Measurements from ENCODE around the gene RFX3.
A peak's percentile ranks its signal among the peaks of the same experiment; 100 is the strongest.

RFX3 gene

DNA sequence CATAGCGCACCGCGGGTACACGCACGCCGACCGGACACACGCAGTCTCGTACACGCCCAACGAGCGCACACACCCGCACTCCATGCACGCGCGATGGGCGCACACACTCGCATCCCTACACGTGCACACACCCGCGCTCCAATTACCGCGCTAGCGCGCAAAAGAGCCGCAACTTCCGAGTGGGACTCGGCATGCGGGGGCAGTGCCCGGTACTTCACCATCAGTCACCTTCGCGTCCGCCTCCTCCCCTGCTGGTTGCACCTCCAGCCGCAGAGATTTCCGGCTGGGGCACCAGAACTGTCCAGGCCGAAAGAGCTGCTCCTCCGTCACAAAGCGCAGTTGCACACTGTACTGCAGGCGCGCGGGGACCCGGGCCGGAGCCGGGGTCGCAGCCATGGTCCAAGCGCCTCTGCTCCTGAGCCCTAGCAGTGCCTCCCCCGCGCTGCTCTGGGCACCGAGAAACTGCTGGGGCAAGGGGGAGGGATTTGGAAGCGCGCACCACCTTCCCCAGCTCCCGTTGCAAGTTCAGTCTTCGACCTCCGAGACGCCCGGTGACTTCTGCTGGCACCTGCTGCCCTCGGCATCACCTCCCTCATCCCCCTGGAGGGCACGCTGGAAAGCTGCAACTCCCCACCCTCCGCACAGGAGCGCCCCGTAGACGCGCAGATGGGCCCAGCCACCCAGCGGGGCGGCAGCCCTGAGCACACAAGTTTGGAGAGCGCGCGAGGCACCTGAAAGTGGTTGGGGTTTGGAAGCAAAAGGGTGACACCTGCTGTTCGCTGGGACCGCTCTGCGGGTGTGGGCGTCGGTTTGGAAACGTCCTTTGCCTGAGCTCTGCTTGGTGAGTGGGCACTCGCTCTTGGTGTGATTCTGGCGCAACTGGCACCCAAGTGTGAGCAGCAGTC lies 344.5 kb downstream of the RFX3 start:
- Histone ChIP-seq H4K20me1 (ENCODE audit: insufficient read depth, low read length) (no peaks in the 10 kb centered on the region), H3K27me3 (replicated peaks; ENCODE audit: insufficient read depth, low read length) (no peaks in the 10 kb centered on the region), H3K4me3 (ENCODE audit: low read length) (peak overlapping the region; percentile 60), H2AFZ (ENCODE audit: low read length) (peak overlapping the region; percentile 74), H3F3A (ENCODE audit: insufficient read depth, low read length) (no peaks in the 10 kb centered on the region), H3K27ac (ENCODE audit: low read length) (no peak overlapping the region), H3K9ac (ENCODE audit: low read length) (no peak overlapping the region), H3K4me2 (ENCODE audit: low read depth, low read length) (peak overlapping the region; percentile 85), H3K36me3 (replicated peaks; ENCODE audit: insufficient read depth, low read length) (no peaks in the 10 kb centered on the region), H3K79me2 (ENCODE audit: low read length) (no peaks in the 10 kb centered on the region), H3K9me2 (replicated peaks; ENCODE audit: insufficient read depth, low read length) (no peaks in the 10 kb centered on the region), H3K4me1 (ENCODE audit: low read length) (no peaks in the 10 kb centered on the region), H3K9me3 (replicated peaks; ENCODE audit: insufficient read depth, low read length) (no peaks in the 10 kb centered on the region)
- DNase-seq = peak; percentile 87
- TF ChIP-seq CTCF (IDR thresholded peaks at IDR 0.05; ENCODE audit: low read length) = peak; percentile 72
- TF ChIP-seq EZH2 (optimal IDR thresholded peaks at IDR 0.05; ENCODE audit: low read depth, low read length) = no peak

- TF ChIP-seq EZH2 (optimal IDR thresholded peaks at IDR 0.05; ENCODE audit: low read depth, low read length) (no peak), CTCF (IDR thresholded peaks at IDR 0.05; ENCODE audit: low read length) (no peak), EZH2phosphoT487 (IDR thresholded peaks at IDR 0.05; ENCODE audit: low read length) (no peak)
- Histone ChIP-seq H3K4me1 (ENCODE audit: low read length) (no peaks in the 10 kb centered on the region), H3K27me3 (replicated peaks; ENCODE audit: insufficient read depth, low read length) (no peaks in the 10 kb centered on the region), H4K20me1 (ENCODE audit: insufficient read depth, low read length) (no peaks in the 10 kb centered on the region), H3K79me2 (ENCODE audit: low read length) (no peaks in the 10 kb centered on the region), H3K4me3 (ENCODE audit: low read length) (peak overlapping the region; percentile 60; the same call in 1 of the 2 replicates), H3K4me2 (ENCODE audit: low read depth, low read length) (peak overlapping the region; percentile 85; the same call in 1 of the 2 replicates), H3K36me3 (replicated peaks; ENCODE audit: insufficient read depth, low read length) (no peaks in the 10 kb centered on the region), H3K9ac (ENCODE audit: low read length) (no peak overlapping the region), H3K9me3 (replicated peaks; ENCODE audit: insufficient read depth, low read length) (no peaks in the 10 kb centered on the region), H3K27ac (ENCODE audit: low read length) (no peak overlapping the region), H3F3A (ENCODE audit: insufficient read depth, low read length) (no peaks in the 10 kb centered on the region), H2AFZ (ENCODE audit: low read length) (peak overlapping the region; percentile 74; the same call in 1 of the 2 replicates), H3K9me2 (replicated peaks; ENCODE audit: insufficient read depth, low read length) (no peaks in the 10 kb centered on the region)
- no peak for DNase-seq
Measured at GRCh38 chr9:3180696-3181048, 345.1 kb downstream of the RFX3 start.

DNA sequence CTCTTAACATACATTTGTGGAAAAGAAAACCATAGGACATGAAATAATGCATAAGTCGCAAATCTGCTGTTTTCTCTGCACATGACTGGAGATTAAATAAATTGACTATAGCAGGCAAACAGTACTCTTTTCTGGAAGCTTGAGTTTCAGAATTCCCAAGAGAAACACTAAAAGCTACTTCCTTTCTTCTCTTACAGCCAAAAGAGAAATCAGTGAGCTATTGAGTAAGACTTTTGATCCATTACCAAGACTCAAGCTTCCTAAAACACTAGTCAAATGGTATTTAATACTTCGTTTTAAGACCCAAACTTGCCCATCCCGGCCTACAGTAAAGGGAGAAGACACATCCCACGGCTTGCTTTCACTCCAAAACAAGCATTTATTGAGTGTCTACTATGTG lies 346.1 kb downstream of the RFX3 start:
- no peaks in the 10 kb centered on the region for H3K79me2 ChIP-seq (ENCODE audit: low read length)
- H3K27ac ChIP-seq (ENCODE audit: low read length) = no peak overlapping the region
- no peaks in the 10 kb centered on the region for H3K27me3 ChIP-seq (replicated peaks; ENCODE audit: insufficient read depth, low read length)
- no peak overlapping the region for H3K4me2 ChIP-seq (ENCODE audit: low read depth, low read length)
- no peak overlapping the region for H3K4me3 ChIP-seq (ENCODE audit: low read length)
- TF ChIP-seq CTCF (IDR thresholded peaks at IDR 0.05; ENCODE audit: low read length) (no peak), EZH2 (optimal IDR thresholded peaks at IDR 0.05; ENCODE audit: low read depth, low read length) (no peak), EZH2phosphoT487 (IDR thresholded peaks at IDR 0.05; ENCODE audit: low read length) (no peak)
- no peaks in the 10 kb centered on the region for H3K36me3 ChIP-seq (replicated peaks; ENCODE audit: insufficient read depth, low read length)
- no peaks in the 10 kb centered on the region for H3K4me1 ChIP-seq (ENCODE audit: low read length)
- H3F3A ChIP-seq (ENCODE audit: insufficient read depth, low read length) = no peaks in the 10 kb centered on the region
- no peak overlapping the region for H3K9ac ChIP-seq (ENCODE audit: low read length)
- DNase-seq = no peak
- no peaks in the 10 kb centered on the region for H3K9me3 ChIP-seq (replicated peaks; ENCODE audit: insufficient read depth, low read length)
- no peaks in the 10 kb centered on the region for H4K20me1 ChIP-seq (ENCODE audit: insufficient read depth, low read length)
- no peaks in the 10 kb centered on the region for H3K9me2 ChIP-seq (replicated peaks; ENCODE audit: insufficient read depth, low read length)
- no peak overlapping the region for H2AFZ ChIP-seq (ENCODE audit: low read length)

Measured in MM.1S (cell line).